Measurements from ENCODE around the gene POFUT2. TPM values are rescaled to one million over a fixed set of nuclear protein-coding genes. Genes with fewer than 3 reads are reported as not detected.

The POFUT2 gene
- total and polyA plus RNA-seq, 12 donors, result 12.7 to 20.6 (median 16.9) TPM

DNA sequence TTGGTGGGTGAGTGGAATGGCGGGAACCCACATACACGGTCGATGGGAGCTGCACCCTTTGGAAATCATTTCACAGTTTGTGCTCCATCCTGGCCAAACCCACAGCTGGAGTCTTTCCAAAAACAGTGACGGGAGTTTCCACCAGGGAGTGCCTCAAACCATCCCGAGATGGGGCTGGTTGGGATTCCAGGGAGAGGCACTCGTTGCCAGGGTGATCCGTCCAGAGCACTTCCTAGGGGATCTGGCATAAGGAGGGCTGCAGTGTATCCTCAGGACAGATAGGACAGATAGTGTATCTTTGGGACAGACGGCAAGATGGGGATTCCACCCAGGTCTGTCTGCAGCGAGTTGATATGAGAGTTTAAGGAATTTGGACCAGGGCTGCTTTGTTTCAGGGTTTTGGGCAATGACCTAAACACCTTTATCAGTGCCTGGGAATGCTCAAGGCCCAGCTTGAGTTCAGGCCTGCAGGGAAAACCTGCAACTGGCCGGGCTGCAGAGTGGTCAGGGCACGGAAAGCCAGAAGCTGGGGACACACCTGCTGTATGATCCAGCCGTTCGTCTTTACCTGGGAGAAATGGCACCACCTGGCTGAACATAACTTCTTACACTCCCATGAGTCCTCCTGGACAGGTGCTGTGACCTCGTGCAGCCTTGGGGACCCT lies 3.4 kb upstream of the POFUT2 start:
- 54 to 55% methylated on average over 14 of the region's 14 CpGs for WGBS, 2 donors
- peak overlapping the region in 1 of 10 donors; percentile 5 for H3K27ac ChIP-seq
- H3K9me3 ChIP-seq, result no peaks in the 10 kb centered on the region
- DNase-seq, result no peak
- no peak overlapping the region for H3K4me3 ChIP-seq
- H3K36me3 ChIP-seq, result peaks cover 0 to 1% (median 0%) of the 10 kb centered on the region in 9 donors
- intact Hi-C loops (cut with DNase I), result loop anchor here in 4 of 10 donors (2.0 to 10.0 kb wide), 5 partner anchors 146 to 531 kb away; no protein-coding TSS in a partner anchor
- no peak for ATAC-seq
- H3K4me1 ChIP-seq, result peaks cover 34 to 71% (median 57%) of the 10 kb centered on the region in 9 donors
- H3K27me3 ChIP-seq, result no peaks in the 10 kb centered on the region
- TF ChIP-seq, protein P1, sequence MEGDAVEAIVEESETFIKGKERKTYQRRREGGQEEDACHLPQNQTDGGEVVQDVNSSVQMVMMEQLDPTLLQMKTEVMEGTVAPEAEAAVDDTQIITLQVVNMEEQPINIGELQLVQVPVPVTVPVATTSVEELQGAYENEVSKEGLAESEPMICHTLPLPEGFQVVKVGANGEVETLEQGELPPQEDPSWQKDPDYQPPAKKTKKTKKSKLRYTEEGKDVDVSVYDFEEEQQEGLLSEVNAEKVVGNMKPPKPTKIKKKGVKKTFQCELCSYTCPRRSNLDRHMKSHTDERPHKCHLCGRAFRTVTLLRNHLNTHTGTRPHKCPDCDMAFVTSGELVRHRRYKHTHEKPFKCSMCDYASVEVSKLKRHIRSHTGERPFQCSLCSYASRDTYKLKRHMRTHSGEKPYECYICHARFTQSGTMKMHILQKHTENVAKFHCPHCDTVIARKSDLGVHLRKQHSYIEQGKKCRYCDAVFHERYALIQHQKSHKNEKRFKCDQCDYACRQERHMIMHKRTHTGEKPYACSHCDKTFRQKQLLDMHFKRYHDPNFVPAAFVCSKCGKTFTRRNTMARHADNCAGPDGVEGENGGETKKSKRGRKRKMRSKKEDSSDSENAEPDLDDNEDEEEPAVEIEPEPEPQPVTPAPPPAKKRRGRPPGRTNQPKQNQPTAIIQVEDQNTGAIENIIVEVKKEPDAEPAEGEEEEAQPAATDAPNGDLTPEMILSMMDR (IDR thresholded peaks at IDR 0.05), result no peak

DNA sequence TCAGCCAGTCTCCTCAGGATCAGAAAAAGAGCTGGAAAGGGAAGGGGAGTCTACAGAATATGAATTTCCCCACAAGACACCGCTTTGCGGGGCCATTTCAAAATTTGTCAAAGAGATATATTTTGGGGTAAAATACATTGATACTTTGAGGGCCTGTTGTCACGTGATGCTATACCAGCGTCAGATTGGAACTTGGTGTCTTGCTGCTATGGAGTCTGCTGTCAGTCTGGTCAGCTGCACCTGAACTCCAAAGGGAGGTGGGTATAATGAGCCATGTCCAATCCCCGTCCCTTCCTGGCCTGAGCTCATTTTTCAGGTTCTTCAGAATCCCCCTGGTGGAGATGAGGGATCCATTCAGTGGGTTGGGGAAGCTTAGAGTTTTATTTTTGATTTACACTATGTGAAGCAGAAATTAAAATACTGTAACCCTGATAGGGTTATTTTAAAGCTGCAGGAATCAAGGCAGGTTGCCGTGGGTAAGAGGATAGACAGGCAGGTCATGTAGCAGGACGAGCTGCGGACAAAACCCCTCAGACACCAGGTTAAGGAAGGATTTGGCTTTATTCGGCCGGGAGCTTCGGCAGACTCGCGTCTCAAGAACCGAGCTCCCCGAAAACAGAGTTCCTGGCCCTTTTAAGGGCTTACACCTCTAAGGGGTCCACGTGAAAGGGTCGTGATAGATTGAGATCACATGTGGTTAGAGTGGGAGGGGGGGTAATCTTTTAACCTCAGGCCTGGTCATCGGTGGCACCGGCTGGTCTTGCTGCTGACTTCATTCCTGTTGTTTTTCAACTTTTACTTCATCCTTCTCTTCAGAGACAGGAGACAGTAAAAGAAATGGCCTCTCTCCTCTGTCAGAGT lies 2.2 kb upstream of the POFUT2 start:
- intact Hi-C loops (cut with DNase I), result loop anchor here in 6 of 10 donors (2.0 to 10.0 kb wide), 7 partner anchors 145 to 532 kb away; no protein-coding TSS in a partner anchor
- Histone ChIP-seq H3K36me3 (peaks cover 0 to 13% (median 5%) of the 10 kb centered on the region in 9 donors), H3K9me3 (no peaks in the 10 kb centered on the region), H3K27ac (no peak overlapping the region), H3K27me3 (no peaks in the 10 kb centered on the region), H3K4me3 (no peak overlapping the region), H3K4me1 (peaks cover 33 to 62% (median 47%) of the 10 kb centered on the region in 9 donors)
- DNase-seq (peak in 1 of 2 donors; percentile 3), ATAC-seq (no peak)
- WGBS, 2 donors, result 92 to 94% methylated on average over 19 of the region's 19 CpGs
- TF ChIP-seq, protein P1 (IDR thresholded peaks at IDR 0.05), result peak in 1 of 9 donors; percentile 17

DNA sequence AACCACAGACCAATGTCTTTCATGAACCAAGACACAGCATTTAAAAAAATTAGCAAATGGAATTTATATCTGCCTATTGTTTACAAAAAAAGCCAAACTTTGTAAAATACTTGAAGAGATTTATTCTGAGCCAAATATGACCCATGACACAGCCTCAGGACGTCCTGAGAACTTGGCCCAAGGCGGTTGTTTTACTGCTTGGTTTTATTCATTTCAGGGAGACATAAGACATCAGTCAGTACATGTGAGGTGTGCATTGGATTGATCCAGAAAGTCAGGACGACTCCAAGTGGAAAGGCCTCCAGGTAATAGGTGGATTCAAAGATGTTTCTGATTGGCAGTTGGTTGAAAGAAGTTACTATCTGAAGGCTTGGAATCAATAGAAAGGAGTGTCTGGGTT lies 1.4 kb upstream of the POFUT2 start:
- no peak for ATAC-seq
- intact Hi-C loops (cut with DNase I), result loop anchor here in 3 of 10 donors (10.0 kb wide), 2 partner anchors 144 to 334 kb away; no protein-coding TSS in a partner anchor
- H3K4me1 ChIP-seq, result peaks cover 30 to 54% (median 42%) of the 10 kb centered on the region in 9 donors
- H3K27ac ChIP-seq, result no peak overlapping the region
- peak overlapping the region in 2 of 10 donors; percentile 68 to 75 for H3K4me3 ChIP-seq
- no peaks in the 10 kb centered on the region for H3K9me3 ChIP-seq
- no peaks in the 10 kb centered on the region for H3K27me3 ChIP-seq
- DNase-seq, result no peak
- 86 to 89% methylated on average over 3 of the region's 3 CpGs for WGBS, 2 donors
- H3K36me3 ChIP-seq, result peaks cover 0 to 20% (median 12%) of the 10 kb centered on the region in 9 donors
- TF ChIP-seq, protein P1 (IDR thresholded peaks at IDR 0.05), result no peak

DNA sequence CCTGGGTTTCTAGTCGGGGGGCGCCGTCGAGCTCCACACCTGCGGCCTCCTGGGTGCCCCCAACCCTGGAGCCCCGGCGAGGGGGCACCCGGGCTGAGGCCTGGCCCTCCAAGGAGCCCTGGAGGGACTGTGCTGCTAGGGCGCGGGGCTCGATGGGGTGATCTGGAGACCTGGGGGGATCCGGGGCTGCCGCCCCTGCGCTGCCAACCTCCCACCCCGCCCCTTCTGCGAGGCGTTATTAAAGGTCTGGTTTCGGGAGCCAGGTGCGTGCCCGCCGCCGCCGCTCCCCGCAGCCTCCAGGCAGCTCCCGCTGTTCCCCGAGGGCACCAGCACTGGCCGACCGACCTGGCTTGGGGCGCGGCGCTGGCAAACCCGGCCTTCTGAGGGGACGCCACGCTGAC lies 746 bp upstream of the POFUT2 start:
- peak overlapping the region in 9 of 10 donors; percentile 35 to 90 (median 81) for H3K27ac ChIP-seq
- peak overlapping the region; percentile 41 to 77 (median 68) for H3K4me3 ChIP-seq
- DNase-seq, result peak in 1 of 2 donors; percentile 6
- TF ChIP-seq, protein P1 (IDR thresholded peaks at IDR 0.05), result no peak
- intact Hi-C loops (cut with DNase I), result loop anchor here in 3 of 10 donors (10.0 kb wide), 2 partner anchors 144 to 334 kb away; no protein-coding TSS in a partner anchor
- H3K9me3 ChIP-seq, result no peaks in the 10 kb centered on the region
- peaks cover 23 to 47% (median 35%) of the 10 kb centered on the region in 9 donors for H3K4me1 ChIP-seq
- peak in 1 of 8 donors; percentile 1 for ATAC-seq
- 16 to 17% methylated on average over 34 of the region's 34 CpGs for WGBS, 2 donors
- no peaks in the 10 kb centered on the region for H3K27me3 ChIP-seq
- H3K36me3 ChIP-seq, result peaks cover 0 to 27% (median 17%) of the 10 kb centered on the region in 9 donors
